ENCODE data around the gene MAML3.

Gene MAML3

GRCh38 chr4:139889264-139889663 lies 264.7 kb downstream of the MAML3 start:
- FAIRE-seq: no peak

GRCh38 chr4:139887962-139888735 lies 265.8 kb downstream of the MAML3 start:
- no peak for FAIRE-seq

- no peak for FAIRE-seq
Observed at GRCh38 chr4:139887376-139887802, 266.6 kb downstream of the MAML3 start.

- FAIRE-seq: no peak
Observed at GRCh38 chr4:139886798-139887197, 267.2 kb downstream of the MAML3 start.

- FAIRE-seq: no peak
Observed at GRCh38 chr4:139884438-139884837, 269.5 kb downstream of the MAML3 start.

- FAIRE-seq: no peak
Observed at GRCh38 chr4:139880841-139881240, 273.1 kb downstream of the MAML3 start.

GRCh38 chr4:139878050-139878449 lies 275.9 kb downstream of the MAML3 start:
- no peak for FAIRE-seq

- no peak for FAIRE-seq
Observed at GRCh38 chr4:139876337-139876941, 277.5 kb downstream of the MAML3 start.

- FAIRE-seq: no peak
Observed at GRCh38 chr4:139875411-139875825, 278.6 kb downstream of the MAML3 start.

GRCh38 chr4:139873111-139873860 lies 280.7 kb downstream of the MAML3 start:
- no peak for FAIRE-seq

- FAIRE-seq: no peak
Observed at GRCh38 chr4:139872274-139872673, 281.7 kb downstream of the MAML3 start.

GRCh38 chr4:139869810-139870209 lies 284.2 kb downstream of the MAML3 start:
- no peak for FAIRE-seq

GRCh38 chr4:139866276-139866962 lies 287.6 kb downstream of the MAML3 start:
- FAIRE-seq: no peak

GRCh38 chr4:139865537-139865936 lies 288.4 kb downstream of the MAML3 start:
- no peak for FAIRE-seq

- no peak for FAIRE-seq
Observed at GRCh38 chr4:139863531-139863930, 290.5 kb downstream of the MAML3 start.

GRCh38 chr4:139861471-139861870 lies 292.5 kb downstream of the MAML3 start:
- FAIRE-seq: no peak

GRCh38 chr4:139860435-139861024 lies 293.5 kb downstream of the MAML3 start:
- FAIRE-seq: no peak

- no peak for FAIRE-seq
Observed at GRCh38 chr4:139859876-139860275, 294.1 kb downstream of the MAML3 start.

GRCh38 chr4:139858436-139859205 lies 295.4 kb downstream of the MAML3 start:
- no peak for FAIRE-seq

GRCh38 chr4:139857977-139858376 lies 296.0 kb downstream of the MAML3 start:
- no peak for FAIRE-seq

- no peak for FAIRE-seq
Observed at GRCh38 chr4:139857021-139857420, 297.0 kb downstream of the MAML3 start.
